Upper lobe of right lung (tissue), 1 donor: ENCODE measurements around the gene GPC3. TPM values are rescaled to one million over a fixed set of nuclear protein-coding genes. Genes with fewer than 3 reads are reported as not detected.
"Not testable (repeated sequence)": the region's sequence is repeated elsewhere in the genome, so short reads cannot be mapped to it uniquely, and the experiment has no call there.

Source experiments
- ATAC-seq: fragments of 200-7000 bp; cut with Tn5 transposase; one replicate; pipeline ENCODE4 v1.9.1; 2020; ENCODE audit warnings: mild to moderate bottlenecking, moderate library complexity
- DNase-seq: peaks from one replicate; pipeline ENCODE4 v3.0.0-alpha.2; 2020
- H3K27ac ChIP-seq: fragments of 200-600 bp; one replicate; pipeline ENCODE4 v1.8.0; 2022
- H3K27me3 ChIP-seq: fragments of 200-600 bp; one replicate; pipeline ENCODE4 v1.8.0; 2022; ENCODE audit warnings: mild to moderate bottlenecking
- H3K36me3 ChIP-seq: fragments of 200-600 bp; one replicate; pipeline ENCODE4 v1.8.0; 2022
- H3K4me1 ChIP-seq: fragments of 200-600 bp; one replicate; pipeline ENCODE4 v1.8.0; 2022
- H3K4me3 ChIP-seq: fragments of 200-600 bp; one replicate; pipeline ENCODE4 v1.8.0; 2022; ENCODE audit warnings: mild to moderate bottlenecking
- H3K9me3 ChIP-seq: fragments of 200-600 bp; one replicate; pipeline ENCODE4 v1.8.0; 2022
- intact Hi-C: fragments of 100-400 bp; cut with DNase I; formaldehyde crosslinking; loops from one replicate; pipeline ENCODE4 v1.11.0; 2022
- total RNA-seq: library from RNA; stranded (reverse); fragmentation: NEBNext Ultra II Directional; extraction: Animal tissue kit (Norgen Biotek cat#: 25700); gene quantifications from one replicate; pipeline ENCODE4 v1.2.1, GENCODE V29; 2021
- TF ChIP-seq, protein P1 (sequence below): fragments of 200-600 bp; IDR thresholded peaks from one replicate; pipeline ENCODE4 v1.8.0; 2022; ENCODE audit warnings: antibody characterized with exemption
- donor health status: DM: no; HTN: yes; CAD: no; lungs with severe emphysema.

The GPC3 gene
- total RNA-seq, 1 donor from 2014 or later, result 67.7 TPM

DNA sequence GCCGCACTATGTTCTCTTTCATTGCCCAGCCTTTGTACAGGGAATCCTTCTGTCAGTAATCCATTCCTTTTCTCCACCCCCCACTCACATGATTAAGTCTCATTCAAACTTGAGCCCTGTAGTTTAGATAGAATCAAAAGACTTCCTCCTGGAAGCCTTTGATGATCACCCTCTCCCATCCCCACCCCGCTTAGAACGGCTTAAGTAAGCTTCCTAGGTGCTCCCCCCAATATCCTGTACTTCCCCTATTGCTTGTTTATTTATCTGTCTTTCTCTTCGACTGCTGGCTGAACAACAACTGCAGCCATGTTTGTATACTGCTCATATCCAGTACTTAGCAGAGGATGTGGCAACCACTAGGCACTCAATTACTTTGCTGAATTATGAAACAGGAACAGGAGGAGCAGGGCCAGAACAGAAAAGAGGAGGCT lies 38.5 kb upstream of the GPC3 start:
- TF ChIP-seq, protein P1, sequence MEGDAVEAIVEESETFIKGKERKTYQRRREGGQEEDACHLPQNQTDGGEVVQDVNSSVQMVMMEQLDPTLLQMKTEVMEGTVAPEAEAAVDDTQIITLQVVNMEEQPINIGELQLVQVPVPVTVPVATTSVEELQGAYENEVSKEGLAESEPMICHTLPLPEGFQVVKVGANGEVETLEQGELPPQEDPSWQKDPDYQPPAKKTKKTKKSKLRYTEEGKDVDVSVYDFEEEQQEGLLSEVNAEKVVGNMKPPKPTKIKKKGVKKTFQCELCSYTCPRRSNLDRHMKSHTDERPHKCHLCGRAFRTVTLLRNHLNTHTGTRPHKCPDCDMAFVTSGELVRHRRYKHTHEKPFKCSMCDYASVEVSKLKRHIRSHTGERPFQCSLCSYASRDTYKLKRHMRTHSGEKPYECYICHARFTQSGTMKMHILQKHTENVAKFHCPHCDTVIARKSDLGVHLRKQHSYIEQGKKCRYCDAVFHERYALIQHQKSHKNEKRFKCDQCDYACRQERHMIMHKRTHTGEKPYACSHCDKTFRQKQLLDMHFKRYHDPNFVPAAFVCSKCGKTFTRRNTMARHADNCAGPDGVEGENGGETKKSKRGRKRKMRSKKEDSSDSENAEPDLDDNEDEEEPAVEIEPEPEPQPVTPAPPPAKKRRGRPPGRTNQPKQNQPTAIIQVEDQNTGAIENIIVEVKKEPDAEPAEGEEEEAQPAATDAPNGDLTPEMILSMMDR, result no peak
- no peaks in the 10 kb centered on the region for H3K4me1 ChIP-seq
- H3K9me3 ChIP-seq, result no peaks in the 10 kb centered on the region
- peak; percentile 65 for ATAC-seq
- H3K4me3 ChIP-seq, result no peak overlapping the region
- no peaks in the 10 kb centered on the region for H3K27me3 ChIP-seq
- H3K27ac ChIP-seq, result no peak overlapping the region
- no peaks in the 10 kb centered on the region for H3K36me3 ChIP-seq
- DNase-seq, result no peak
- intact Hi-C loops, result no loop called here

DNA sequence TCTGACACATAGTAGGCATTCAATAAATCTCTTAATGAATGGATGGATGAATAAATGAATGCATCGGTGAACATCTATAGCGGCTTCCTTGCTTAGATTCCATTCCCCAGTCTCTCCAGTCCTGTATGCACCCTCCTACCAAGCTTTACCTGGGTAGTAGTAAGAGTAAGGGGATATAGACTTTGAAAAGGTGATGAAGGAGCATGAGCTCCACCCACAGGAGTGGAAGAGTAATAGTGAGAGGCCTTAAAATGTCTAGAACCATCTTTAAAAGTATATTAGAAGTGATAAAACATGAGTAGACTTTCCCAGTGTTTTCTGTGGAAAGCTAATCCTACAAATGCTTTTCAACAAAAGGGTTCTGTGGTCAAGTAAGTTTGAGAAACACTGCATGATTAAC lies 35.5 kb upstream of the GPC3 start:
- TF ChIP-seq, protein P1, result no peak
- DNase-seq, result no peak
- no peak overlapping the region for H3K27ac ChIP-seq
- no peaks in the 10 kb centered on the region for H3K4me1 ChIP-seq
- intact Hi-C loops, result no loop called here
- no peak for ATAC-seq
- no peaks in the 10 kb centered on the region for H3K36me3 ChIP-seq
- no peaks in the 10 kb centered on the region for H3K9me3 ChIP-seq
- no peak overlapping the region for H3K4me3 ChIP-seq
- no peaks in the 10 kb centered on the region for H3K27me3 ChIP-seq

DNA sequence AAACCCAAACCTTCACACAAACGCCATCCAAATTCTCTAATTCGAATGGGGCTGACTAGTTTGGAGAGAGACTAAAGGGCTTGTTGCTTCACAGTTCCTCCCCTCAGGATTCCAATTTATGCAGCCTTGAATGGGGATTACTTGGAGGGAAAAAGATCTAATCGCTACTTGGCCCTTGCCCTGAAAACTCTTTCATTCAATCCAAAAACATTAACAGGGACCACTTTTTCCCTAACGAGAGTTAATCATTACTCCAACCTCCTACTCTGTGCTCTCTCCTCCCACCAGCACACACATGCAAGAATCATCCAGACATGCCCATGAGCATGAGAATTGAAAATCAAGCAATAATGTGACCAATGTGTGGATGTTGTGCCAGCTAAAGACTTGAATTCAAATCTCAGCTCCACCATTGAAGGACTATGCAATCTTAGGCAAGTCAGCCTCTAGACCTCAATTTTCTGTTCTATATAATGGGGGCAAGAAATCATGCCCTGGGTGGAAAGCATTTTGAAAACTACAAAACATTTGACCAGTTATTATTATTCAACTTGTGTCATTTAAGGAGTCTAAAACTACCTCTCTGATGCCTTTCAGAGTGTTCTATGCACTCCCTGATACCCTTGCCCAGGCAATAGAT lies 34.3 kb upstream of the GPC3 start:
- H3K9me3 ChIP-seq, result no peaks in the 10 kb centered on the region
- no peak for ATAC-seq
- TF ChIP-seq, protein P1, result no peak

DNA sequence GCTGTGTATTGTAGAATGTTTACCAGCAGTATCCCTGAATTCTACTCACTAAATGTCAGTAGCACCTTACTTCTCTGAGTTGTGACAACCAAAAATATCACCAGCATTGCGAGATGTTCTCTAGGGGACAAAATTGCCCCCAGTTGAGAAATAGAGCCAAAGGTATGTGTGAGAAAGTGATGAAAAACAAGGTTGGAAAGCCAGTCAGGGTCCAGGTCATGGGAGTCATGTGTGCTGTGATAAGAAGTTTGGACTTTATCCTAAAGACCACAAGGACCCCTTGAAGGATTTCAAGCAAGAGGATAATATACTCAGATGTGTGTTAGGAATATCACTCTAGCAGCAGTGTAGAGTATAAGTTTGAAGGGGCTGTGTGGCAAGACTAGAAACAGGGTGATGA lies 30.9 kb upstream of the GPC3 start:
- intact Hi-C loops, H3K4me1 ChIP-seq, H3K36me3 ChIP-seq, ATAC-seq, H3K9me3 ChIP-seq, H3K4me3 ChIP-seq, H3K27ac ChIP-seq, H3K27me3 ChIP-seq, DNase-seq: not testable (repeated sequence)

More for the DNA sequence above, 34.3 kb upstream of the GPC3 start:
- no peak overlapping the region for H3K27ac ChIP-seq
- DNase-seq, result no peak
- intact Hi-C loops, result no loop called here
- H3K4me1 ChIP-seq, result no peaks in the 10 kb centered on the region
- H3K36me3 ChIP-seq, result no peaks in the 10 kb centered on the region
- no peaks in the 10 kb centered on the region for H3K27me3 ChIP-seq
- no peak overlapping the region for H3K4me3 ChIP-seq

DNA sequence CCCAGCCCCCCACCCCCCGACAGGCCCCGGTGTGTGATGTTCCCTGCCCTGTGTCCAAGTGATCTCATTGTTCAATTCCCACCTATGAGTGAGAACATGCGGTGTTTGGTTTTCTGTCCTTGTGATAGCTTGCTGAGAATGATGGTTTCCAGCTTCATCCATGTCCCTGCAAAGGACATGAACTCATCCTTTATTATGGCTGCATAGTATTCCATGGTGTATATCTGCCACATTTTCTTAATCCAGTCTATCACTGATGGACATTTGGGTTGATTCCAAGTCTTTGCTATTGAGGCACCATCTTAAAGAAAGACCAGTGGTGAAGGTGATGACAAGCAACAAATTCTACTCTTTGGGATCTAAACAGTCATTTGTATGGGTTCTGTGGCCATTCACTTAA lies 30.1 kb upstream of the GPC3 start:
- H3K9me3 ChIP-seq, H3K4me3 ChIP-seq, H3K4me1 ChIP-seq, H3K36me3 ChIP-seq, H3K27ac ChIP-seq, intact Hi-C loops, H3K27me3 ChIP-seq, ATAC-seq, DNase-seq: not testable (repeated sequence)

DNA sequence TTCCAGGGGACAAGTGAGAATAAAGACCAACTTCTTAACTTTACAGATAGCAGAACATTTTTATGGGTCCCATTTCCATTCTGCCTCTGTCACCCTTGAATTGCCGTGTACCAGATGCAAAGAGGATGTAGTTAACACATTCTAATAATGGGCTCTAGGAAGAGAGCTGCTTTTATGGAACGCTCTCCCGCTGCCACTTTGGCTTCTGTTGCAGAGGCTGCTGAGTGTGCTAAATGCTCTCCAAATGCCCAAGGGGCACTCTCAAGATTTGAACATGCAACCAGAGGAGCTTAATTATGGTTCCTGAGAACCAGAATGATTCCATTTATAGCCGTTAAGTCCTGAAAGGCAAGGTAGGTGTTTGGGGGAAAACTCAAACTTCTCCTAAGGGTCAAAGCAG lies 28.1 kb upstream of the GPC3 start:
- H3K36me3 ChIP-seq, result no peaks in the 10 kb centered on the region
- intact Hi-C loops, result no loop called here
- H3K27me3 ChIP-seq, result no peaks in the 10 kb centered on the region
- no peaks in the 10 kb centered on the region for H3K4me1 ChIP-seq
- H3K27ac ChIP-seq, result no peak overlapping the region
- TF ChIP-seq, protein P1, result no peak
- H3K4me3 ChIP-seq, result no peak overlapping the region
- no peak for ATAC-seq
- no peaks in the 10 kb centered on the region for H3K9me3 ChIP-seq
- DNase-seq, result no peak

DNA sequence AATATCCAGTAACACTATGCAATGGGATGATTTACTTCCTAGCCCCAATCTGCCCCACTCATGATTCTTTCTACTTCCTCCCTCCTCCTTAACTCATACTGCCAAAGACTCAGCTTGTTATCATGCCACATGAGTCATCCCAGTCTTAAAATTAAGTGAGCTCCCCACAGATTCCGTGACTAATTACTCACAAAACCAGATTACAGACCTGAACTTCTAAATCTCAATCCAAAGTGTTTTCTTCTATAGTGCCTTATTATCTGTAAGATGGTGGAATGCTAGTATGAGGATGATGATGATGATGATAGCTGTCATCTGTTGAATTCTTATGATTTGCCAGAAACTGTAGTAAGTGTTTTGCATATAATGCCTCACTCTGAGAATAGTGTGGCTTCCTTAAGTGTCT lies 27.7 kb upstream of the GPC3 start:
- no peaks in the 10 kb centered on the region for H3K27me3 ChIP-seq
- no peaks in the 10 kb centered on the region for H3K36me3 ChIP-seq
- H3K9me3 ChIP-seq, result no peaks in the 10 kb centered on the region
- H3K4me3 ChIP-seq, result no peak overlapping the region
- DNase-seq, result no peak
- intact Hi-C loops, result no loop called here
- no peak overlapping the region for H3K27ac ChIP-seq
- ATAC-seq, result no peak
- H3K4me1 ChIP-seq, result no peaks in the 10 kb centered on the region
- TF ChIP-seq, protein P1, result no peak
